MG63 (cell line): ENCODE data around the gene YPEL1. TPM values are rescaled to one million over a fixed set of nuclear protein-coding genes. Genes with fewer than 3 reads are reported as not detected.
"Not testable (repeated sequence)": the region's sequence is repeated elsewhere in the genome, so short reads cannot be mapped to it uniquely, and the experiment has no call there.

ENCODE experiments used
- DNase-seq: peaks from one replicate; pipeline ENCODE4 v3.0.0-alpha.2; 2020
- H3K27me3 ChIP-seq: fragments of 250-450 bp; sonication (Bioruptor Pico); 2 replicates; pipeline ENCODE4 v1.5.1; 2020; ENCODE audit warnings: mild to moderate bottlenecking, moderate library complexity
- H3K36me3 ChIP-seq: fragments of 250-450 bp; sonication (Bioruptor Pico); 2 replicates; pipeline ENCODE4 v1.5.1; 2020; ENCODE audit warnings: mild to moderate bottlenecking, moderate library complexity
- H3K4me3 ChIP-seq: fragments of 250-450 bp; sonication (Bioruptor Pico); 2 replicates; pipeline ENCODE4 v1.5.1; 2020; ENCODE audit warnings: mild to moderate bottlenecking, moderate library complexity
- H3K9me3 ChIP-seq: fragments of 250-450 bp; sonication (Bioruptor Pico); 2 replicates; pipeline ENCODE4 v1.5.1; 2020; ENCODE audit warnings: mild to moderate bottlenecking, moderate library complexity
- total RNA-seq: library from RNA; depleted of rRNA; stranded (reverse); fragments of >200 nt; shearing (Covaris generic); gene quantifications from 2 replicates; pipeline ENCODE4 v1.2.3, GENCODE V29; 2014; ENCODE audit warnings: low replicate concordance

YPEL1 gene
- total RNA-seq, 1 experiment from 2014 or later, result 0.07 TPM

GRCh38 chr22:21759093-21759492, 23.5 kb upstream of the YPEL1 start:
- no peaks in the 10 kb centered on the region for H3K27me3 ChIP-seq
- no peak overlapping the region for H3K4me3 ChIP-seq
- H3K9me3 ChIP-seq, result no peaks in the 10 kb centered on the region
- peaks cover 42% of the 10 kb centered on the region for H3K36me3 ChIP-seq
- DNase-seq, result no peak

GRCh38 chr22:21758091-21758864, 22.7 kb upstream of the YPEL1 start:
- no peak for DNase-seq
- no peak overlapping the region for H3K4me3 ChIP-seq
- peaks cover 33% of the 10 kb centered on the region for H3K36me3 ChIP-seq
- H3K27me3 ChIP-seq, result no peaks in the 10 kb centered on the region
- no peaks in the 10 kb centered on the region for H3K9me3 ChIP-seq

DNA sequence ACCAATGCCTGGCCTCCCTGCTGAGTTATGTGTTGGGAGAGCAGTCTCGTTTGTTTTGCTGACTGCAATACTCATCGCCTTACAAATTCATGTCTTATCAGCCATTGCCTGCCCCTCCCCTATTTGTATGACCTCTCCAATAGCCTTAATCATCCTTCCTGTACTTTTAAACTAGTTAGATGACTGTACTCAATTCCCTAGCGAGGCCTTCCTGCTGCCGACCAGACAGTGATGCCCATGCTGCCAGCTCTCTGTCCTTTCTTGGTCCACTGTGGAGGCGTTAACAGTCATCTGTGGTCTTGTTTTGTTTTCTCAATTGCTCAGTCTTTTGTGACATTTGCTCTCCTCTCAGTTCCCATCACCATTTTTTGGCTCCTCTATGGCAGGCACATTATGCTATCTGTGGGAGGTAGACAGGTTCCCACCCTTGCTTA, 20.3 kb upstream of the YPEL1 start:
- Histone ChIP-seq H3K9me3 (no peaks in the 10 kb centered on the region), H3K4me3 (no peak overlapping the region), H3K36me3 (peaks cover 18% of the 10 kb centered on the region), H3K27me3 (no peaks in the 10 kb centered on the region)
- peak; percentile 83 for DNase-seq

DNA sequence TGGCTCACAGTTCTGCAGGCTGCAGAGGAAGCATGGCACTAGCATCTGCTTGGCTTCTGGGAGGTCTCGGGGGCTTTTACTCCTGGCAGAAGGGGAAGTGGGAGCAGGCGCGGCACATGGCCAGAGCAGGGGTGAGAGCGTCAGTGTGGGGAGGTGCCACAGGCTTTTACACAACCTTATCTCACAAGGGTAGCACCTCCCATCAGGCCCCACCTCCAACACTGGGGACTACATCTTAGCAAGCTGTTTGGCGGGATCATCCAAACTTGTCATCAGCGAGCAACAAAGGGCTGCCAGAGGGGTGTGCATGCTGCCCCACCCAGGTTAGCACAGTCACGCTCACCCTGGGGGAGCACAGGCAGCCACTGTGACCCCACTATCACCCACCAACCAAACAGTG, 18.9 kb upstream of the YPEL1 start:
- Histone ChIP-seq H3K27me3 (no peaks in the 10 kb centered on the region), H3K9me3 (no peaks in the 10 kb centered on the region), H3K4me3 (no peak overlapping the region), H3K36me3 (peaks cover 10% of the 10 kb centered on the region)
- no peak for DNase-seq

DNA sequence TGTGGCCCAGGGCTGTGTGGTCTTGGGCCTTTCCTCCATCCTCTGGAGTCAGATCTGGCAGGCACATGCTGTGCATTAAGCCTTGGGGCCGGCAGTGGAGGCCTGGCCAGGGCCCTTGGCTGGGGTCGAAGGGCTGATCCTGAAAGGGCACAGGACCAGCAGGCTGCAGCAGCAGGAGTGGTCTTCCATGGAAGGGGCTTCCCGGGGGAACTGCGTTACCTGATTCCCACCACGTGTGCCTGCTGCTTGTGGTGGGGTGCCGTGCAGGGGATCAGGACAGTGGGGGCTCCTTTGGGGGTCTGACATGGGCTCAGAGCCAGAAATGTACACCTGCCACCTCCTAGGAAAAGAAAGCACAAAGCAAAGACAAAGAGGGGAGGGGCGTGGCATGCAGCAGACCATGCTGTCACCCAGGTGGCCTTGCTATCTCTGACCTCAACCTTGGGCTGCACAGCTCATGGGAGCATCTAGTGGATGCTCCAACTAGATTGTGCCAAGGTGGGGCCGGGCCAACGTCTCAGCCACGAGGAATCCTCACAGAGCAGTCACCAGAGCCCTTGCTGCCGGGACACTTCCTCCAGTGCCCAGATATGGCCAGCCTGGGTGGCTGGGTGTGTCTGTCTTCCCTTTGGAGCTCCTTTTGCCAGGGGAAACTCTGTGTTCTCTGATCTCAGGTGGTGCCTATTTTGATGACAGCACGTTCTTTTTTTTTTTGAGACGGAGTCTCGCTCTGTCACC, 17.9 kb upstream of the YPEL1 start:
- Histone ChIP-seq H3K9me3 (no peaks in the 10 kb centered on the region), H3K4me3 (no peak overlapping the region), H3K27me3 (no peaks in the 10 kb centered on the region), H3K36me3 (peaks cover 3% of the 10 kb centered on the region)
- DNase-seq, result no peak

DNA sequence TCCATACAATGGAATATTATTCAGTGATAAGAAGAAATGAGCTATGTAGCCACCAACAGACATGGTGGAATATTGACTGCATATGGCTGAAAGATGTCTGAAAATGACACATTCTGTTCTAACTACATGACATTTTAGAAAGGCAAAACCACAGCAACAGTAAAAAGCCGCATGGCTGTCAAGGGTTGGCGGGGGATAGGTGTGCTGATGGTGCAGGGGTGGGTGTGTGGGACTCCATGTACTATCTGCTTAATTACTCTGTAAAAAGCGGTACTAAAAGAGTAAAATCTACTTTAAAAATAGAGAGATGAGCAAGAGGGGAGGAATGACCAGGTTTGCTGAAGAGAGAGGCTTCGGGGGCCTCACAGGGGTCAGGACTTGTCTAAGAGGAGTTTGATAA, 16.7 kb upstream of the YPEL1 start:
- Histone ChIP-seq H3K27me3 (no peaks in the 10 kb centered on the region), H3K9me3 (no peaks in the 10 kb centered on the region), H3K36me3 (peaks cover under 1% of the 10 kb centered on the region; the same call in 1 of the 2 replicates), H3K4me3 (no peak overlapping the region)
- DNase-seq, result no peak

DNA sequence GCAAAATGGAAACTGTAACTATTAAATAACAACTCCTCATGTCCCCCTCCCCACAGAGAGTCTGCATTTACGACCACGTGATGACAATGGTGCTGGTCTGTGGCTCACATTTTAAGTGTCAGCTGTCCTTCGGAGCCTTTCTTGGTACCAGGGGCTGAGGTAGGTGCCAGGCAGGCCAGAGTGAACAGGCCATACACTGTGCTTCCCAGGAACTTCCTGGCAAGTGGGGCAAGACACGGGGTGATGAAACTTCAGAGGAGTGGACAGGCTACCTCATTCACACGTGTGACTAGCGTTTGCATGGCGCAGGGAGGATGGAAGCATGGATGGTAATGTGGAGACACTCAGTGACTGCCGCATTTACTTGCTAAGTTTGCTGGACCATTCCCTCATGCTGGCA, 10.4 kb upstream of the YPEL1 start:
- H3K36me3 ChIP-seq, result no peaks in the 10 kb centered on the region
- no peak overlapping the region for H3K4me3 ChIP-seq
- no peaks in the 10 kb centered on the region for H3K27me3 ChIP-seq
- no peak for DNase-seq
- H3K9me3 ChIP-seq, result 0 out of 2 replicates have a peak, but pooled peaks cover 2% of the 10 kb centered on the region

- H3K4me3 ChIP-seq, H3K36me3 ChIP-seq, H3K9me3 ChIP-seq, H3K27me3 ChIP-seq: not testable (repeated sequence)
- peak; percentile 14 for DNase-seq
Measured at GRCh38 chr22:21744917-21745316, 9.3 kb upstream of the YPEL1 start.

DNA sequence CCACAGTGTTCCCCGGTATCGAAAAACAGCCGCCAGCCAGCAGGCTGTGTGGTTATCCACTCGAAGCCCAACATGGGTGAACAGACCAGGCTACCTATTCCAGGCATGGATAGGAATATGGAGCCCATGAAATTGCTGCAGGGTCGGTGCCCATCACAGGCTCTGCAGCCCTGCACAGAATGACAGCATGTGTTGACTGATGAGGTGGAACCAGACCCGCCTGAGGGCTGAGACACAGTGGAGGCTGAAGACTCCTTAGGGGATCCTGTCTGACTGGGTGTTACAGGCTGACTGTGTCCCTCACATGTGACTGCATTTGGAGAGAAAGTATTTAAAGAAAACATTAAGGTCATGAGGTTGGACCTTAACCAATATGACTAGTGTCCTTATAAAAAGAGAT, 6.2 kb upstream of the YPEL1 start:
- Histone ChIP-seq H3K4me3 (no peak overlapping the region), H3K36me3 (no peaks in the 10 kb centered on the region), H3K9me3 (0 out of 2 replicates have a peak, but pooled peaks cover 2% of the 10 kb centered on the region), H3K27me3 (no peaks in the 10 kb centered on the region)
- no peak for DNase-seq

DNA sequence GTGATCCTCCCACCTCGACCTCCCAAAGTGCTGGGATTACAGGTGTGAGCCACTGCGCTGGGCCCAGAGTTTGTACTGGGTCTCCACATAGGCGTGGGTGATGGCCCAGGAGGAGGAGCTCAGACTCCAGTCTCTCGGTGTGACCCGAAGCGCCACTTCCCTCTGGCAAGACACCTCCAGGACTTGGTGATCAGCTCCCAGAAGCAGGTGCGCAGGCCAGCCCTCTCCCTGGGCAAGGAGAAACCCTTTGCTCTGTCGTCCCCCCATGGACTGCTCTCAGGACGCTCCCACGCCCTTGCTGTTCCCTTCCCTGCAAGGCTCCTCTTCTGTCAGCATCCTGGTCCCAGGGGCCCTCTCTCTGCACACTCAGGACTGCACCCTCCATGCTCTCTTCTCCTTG, 5.5 kb upstream of the YPEL1 start:
- Histone ChIP-seq H3K27me3 (no peaks in the 10 kb centered on the region), H3K36me3 (no peaks in the 10 kb centered on the region), H3K4me3 (no peak overlapping the region), H3K9me3 (0 out of 2 replicates have a peak, but pooled peaks cover 2% of the 10 kb centered on the region)
- no peak for DNase-seq

GRCh38 chr22:21739828-21740377, 4.3 kb upstream of the YPEL1 start:
- Histone ChIP-seq H3K27me3 (no peaks in the 10 kb centered on the region; the same call in 1 of the 2 replicates), H3K9me3 (no peaks in the 10 kb centered on the region), H3K4me3 (no peak overlapping the region), H3K36me3 (no peaks in the 10 kb centered on the region)
- no peak for DNase-seq

GRCh38 chr22:21738966-21739365, 3.4 kb upstream of the YPEL1 start:
- Histone ChIP-seq H3K27me3 (no peaks in the 10 kb centered on the region; the same call in 1 of the 2 replicates), H3K4me3 (no peak overlapping the region), H3K36me3 (no peaks in the 10 kb centered on the region), H3K9me3 (no peaks in the 10 kb centered on the region)
- no peak for DNase-seq

- Histone ChIP-seq H3K36me3 (no peaks in the 10 kb centered on the region), H3K27me3 (no peaks in the 10 kb centered on the region; the same call in 1 of the 2 replicates), H3K9me3 (no peaks in the 10 kb centered on the region), H3K4me3 (no peak overlapping the region)
- no peak for DNase-seq
Measured at GRCh38 chr22:21738081-21738480, 2.5 kb upstream of the YPEL1 start.

DNA sequence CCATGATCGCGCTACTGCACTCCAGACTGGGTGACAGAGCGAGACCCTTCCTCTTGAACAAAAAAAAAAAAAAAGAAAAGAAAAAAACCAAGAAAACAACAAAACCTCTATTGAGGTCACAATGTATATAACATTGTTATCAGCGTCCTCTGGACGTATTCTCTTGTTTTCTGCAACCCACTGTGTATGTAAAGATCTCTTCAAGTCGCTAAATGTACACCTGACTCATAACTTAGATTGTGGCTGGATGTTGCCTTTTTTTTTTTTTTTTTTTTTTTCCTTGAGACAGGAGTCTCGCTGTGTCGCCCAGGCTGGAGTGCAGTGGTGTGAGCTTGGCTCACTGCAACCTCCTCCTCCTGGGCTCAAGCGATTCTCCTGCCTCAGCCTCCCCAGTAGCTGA, 1.4 kb upstream of the YPEL1 start:
- H3K9me3 ChIP-seq, result no peaks in the 10 kb centered on the region

GRCh38 chr22:21736084-21736642, 569 bp upstream of the YPEL1 start:
- no peaks in the 10 kb centered on the region for H3K36me3 ChIP-seq
- no peak for DNase-seq
- no peaks in the 10 kb centered on the region; the same call in 1 of the 2 replicates for H3K27me3 ChIP-seq
- H3K4me3 ChIP-seq, result no peak overlapping the region
- no peaks in the 10 kb centered on the region for H3K9me3 ChIP-seq

More for the DNA sequence above, 1.4 kb upstream of the YPEL1 start:
- Histone ChIP-seq H3K4me3 (no peak overlapping the region), H3K27me3 (no peaks in the 10 kb centered on the region; the same call in 1 of the 2 replicates), H3K36me3 (no peaks in the 10 kb centered on the region)
- no peak for DNase-seq

DNA sequence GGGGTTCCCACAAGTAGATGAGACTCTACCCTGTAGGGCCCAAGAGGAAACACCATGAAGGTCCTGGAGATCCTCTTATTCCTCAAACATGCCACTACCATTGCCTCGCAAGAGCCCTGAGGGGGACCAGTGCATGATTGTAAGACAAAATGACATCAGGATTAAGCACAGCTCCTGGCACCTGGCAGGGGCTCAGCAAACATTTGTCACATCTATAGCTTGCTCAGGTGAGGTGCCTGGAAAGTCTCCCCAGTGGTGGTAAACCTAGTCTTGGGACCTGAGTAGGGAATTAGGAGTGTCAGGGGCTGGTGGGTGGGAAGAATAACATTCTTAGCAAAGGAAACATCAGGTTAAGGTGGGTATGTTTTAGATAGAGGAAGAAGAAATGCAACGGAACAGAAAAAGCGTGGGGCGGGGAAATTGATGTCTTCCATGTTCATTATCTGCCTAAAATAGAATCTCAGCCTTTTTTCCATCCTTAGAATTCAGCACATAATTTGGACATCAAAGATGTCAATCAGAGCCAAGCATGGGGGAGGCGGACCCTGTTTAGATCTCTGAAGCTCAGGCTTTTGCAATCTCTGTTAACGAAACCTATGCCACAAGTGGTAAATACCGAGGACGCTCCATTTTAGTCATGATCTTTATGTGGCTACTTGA, 924 bp downstream of the YPEL1 start:
- H3K36me3 ChIP-seq, result no peaks in the 10 kb centered on the region
- H3K27me3 ChIP-seq, result no peaks in the 10 kb centered on the region; the same call in 1 of the 2 replicates
- peak overlapping the region; percentile 48 for H3K4me3 ChIP-seq
- H3K9me3 ChIP-seq, result no peaks in the 10 kb centered on the region
- no peak for DNase-seq
